HepG2 (cell line): ENCODE data around the gene P3H3. TPM values are rescaled to one million over a fixed set of nuclear protein-coding genes. Genes with fewer than 3 reads are reported as not detected.
A peak's percentile ranks its signal among the peaks of the same experiment; 100 is the strongest.

ENCODE experiments used
- ZFY ChIP-seq: sonication (generic); formaldehyde crosslinking; IDR thresholded peaks from 2 replicates; pipeline ENCODE4 v1.4.0; 2020; ENCODE audit warnings: missing genetic modification reagents
- polyA plus RNA-seq, 8 experiments: library from polyadenylated mRNA; depleted of rRNA in 3 of 8; stranded (reverse) in 7 of 8; unstranded in 1 of 8; fragments of >200 nt; fragmentation: Illumina TruSeq in 4 of 8; extraction: Trizol in 4 of 8; gene quantifications; 2 replicates each; pipeline versions ENCODE4 v1.2.1 to v1.2.3, GENCODE V29; 2011 to 2016; ENCODE audit warnings: low read depth in 4 of 8, missing spikeins in 1 of 8, mixed read lengths in 1 of 8; ENCODE audit not compliant: insufficient read depth in 1 of 8
- total RNA-seq, 5 experiments: library from RNA; depleted of rRNA; stranded (reverse); fragments of >200 nt; fragmentation: Illumina TruSeq; extraction: Trizol; gene quantifications; 2 replicates each; pipeline ENCODE4 v1.2.3, GENCODE V29; 2016; ENCODE audit warnings: low read depth in 1 of 5
- TF ChIP-seq, protein P1 (sequence below): IDR thresholded peaks from 2 replicates; pipeline ENCODE4 v1.6.1; 2012; ENCODE audit warnings: low read length, improper control_type of control experiment
- TF ChIP-seq, protein P2 (sequence below): sonication (generic); formaldehyde crosslinking; IDR thresholded peaks from 2 replicates; pipeline ENCODE4 v1.4.0; 2020; ENCODE audit warnings: missing genetic modification reagents
- TF ChIP-seq, protein P3 (sequence below): sonication (generic); formaldehyde crosslinking; IDR thresholded peaks from 2 replicates; pipeline ENCODE4 v1.5.1; 2020; ENCODE audit warnings: missing genetic modification reagents, mild to moderate bottlenecking, borderline replicate concordance
- TF ChIP-seq, protein P4 (sequence below): sonication (generic); IDR thresholded peaks from 2 replicates; pipeline ENCODE4 v1.6.1; 2016; ENCODE audit warnings: low read depth, borderline replicate concordance
- TF ChIP-seq, protein P5 (sequence below): sonication (generic); formaldehyde crosslinking; IDR thresholded peaks from 2 replicates; pipeline ENCODE4 v1.4.0; 2020; ENCODE audit warnings: missing genetic modification reagents, mild to moderate bottlenecking, borderline replicate concordance
- TF ChIP-seq, protein P6 (sequence below): sonication (generic); formaldehyde crosslinking; IDR thresholded peaks from 2 replicates; pipeline ENCODE4 v1.9.0; 2021; ENCODE audit warnings: missing genetic modification reagents, borderline replicate concordance
- TF ChIP-seq, protein P7 (sequence below): sonication (generic); formaldehyde crosslinking; IDR thresholded peaks from 2 replicates; pipeline ENCODE4 v1.8.0; 2022; ENCODE audit warnings: missing genetic modification reagents, mild to moderate bottlenecking, moderate library complexity, borderline replicate concordance

The P3H3 gene
- total and polyA plus RNA-seq, 2 of the 13 experiments (the other 11 are each of a cell fraction or from before 2014, with no cell fraction given) = 20.1 to 20.5 TPM

DNA sequence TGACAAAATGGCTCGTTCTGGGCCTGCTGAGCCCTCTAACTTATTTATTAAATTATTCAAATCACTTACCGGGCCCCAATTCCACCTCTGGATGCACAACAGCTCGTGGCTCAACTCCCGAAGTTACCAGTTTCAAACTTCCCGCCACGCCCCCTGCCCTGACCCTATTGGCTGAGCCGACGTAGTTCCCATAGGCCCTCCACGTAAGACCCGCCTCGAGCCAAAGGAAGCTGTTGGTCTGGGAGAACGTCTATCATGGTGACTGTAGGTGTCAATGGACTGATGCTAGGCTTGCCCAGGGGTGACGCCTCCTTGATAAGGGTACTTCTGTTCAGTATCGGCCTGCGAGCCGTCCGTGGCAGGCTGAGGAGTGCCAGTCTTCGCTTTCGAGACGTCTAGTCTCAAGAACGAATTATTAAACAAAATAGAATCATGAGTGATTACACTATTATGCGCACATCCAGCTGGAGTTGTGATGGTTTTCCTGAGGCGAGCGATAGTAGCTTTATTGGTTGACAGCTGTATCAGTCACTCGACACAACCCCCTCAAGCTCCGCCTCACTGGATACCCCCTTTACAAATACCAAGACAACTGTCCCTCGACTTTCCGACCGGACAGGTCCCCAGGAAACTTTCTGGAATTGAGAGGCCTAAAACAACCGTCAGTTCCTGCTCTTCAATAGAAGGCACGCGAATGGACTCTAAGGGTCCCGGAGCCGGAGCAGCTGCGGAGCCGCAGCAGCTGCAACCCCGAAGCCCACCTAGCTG, 23.1 kb downstream of the P3H3 start, which contains the start of gene CDCA3 (continued):
- TF ChIP-seq, protein P1, sequence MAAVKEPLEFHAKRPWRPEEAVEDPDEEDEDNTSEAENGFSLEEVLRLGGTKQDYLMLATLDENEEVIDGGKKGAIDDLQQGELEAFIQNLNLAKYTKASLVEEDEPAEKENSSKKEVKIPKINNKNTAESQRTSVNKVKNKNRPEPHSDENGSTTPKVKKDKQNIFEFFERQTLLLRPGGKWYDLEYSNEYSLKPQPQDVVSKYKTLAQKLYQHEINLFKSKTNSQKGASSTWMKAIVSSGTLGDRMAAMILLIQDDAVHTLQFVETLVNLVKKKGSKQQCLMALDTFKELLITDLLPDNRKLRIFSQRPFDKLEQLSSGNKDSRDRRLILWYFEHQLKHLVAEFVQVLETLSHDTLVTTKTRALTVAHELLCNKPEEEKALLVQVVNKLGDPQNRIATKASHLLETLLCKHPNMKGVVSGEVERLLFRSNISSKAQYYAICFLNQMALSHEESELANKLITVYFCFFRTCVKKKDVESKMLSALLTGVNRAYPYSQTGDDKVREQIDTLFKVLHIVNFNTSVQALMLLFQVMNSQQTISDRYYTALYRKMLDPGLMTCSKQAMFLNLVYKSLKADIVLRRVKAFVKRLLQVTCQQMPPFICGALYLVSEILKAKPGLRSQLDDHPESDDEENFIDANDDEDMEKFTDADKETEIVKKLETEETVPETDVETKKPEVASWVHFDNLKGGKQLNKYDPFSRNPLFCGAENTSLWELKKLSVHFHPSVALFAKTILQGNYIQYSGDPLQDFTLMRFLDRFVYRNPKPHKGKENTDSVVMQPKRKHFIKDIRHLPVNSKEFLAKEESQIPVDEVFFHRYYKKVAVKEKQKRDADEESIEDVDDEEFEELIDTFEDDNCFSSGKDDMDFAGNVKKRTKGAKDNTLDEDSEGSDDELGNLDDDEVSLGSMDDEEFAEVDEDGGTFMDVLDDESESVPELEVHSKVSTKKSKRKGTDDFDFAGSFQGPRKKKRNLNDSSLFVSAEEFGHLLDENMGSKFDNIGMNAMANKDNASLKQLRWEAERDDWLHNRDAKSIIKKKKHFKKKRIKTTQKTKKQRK = peak; percentile 14; the same call in 1 of the 2 replicates
- TF ChIP-seq, protein P2, sequence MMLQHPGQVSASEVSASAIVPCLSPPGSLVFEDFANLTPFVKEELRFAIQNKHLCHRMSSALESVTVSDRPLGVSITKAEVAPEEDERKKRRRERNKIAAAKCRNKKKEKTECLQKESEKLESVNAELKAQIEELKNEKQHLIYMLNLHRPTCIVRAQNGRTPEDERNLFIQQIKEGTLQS (CRISPR knock-in tag) = no peak
- TF ChIP-seq, protein P3, sequence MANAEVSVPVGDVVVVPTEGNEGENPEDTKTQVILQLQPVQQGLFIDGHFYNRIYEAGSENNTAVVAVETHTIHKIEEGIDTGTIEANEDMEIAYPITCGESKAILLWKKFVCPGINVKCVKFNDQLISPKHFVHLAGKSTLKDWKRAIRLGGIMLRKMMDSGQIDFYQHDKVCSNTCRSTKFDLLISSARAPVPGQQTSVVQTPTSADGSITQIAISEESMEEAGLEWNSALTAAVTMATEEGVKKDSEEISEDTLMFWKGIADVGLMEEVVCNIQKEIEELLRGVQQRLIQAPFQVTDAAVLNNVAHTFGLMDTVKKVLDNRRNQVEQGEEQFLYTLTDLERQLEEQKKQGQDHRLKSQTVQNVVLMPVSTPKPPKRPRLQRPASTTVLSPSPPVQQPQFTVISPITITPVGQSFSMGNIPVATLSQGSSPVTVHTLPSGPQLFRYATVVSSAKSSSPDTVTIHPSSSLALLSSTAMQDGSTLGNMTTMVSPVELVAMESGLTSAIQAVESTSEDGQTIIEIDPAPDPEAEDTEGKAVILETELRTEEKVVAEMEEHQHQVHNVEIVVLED (CRISPR knock-in tag) = no peak
- TF ChIP-seq ZFY (CRISPR knock-in tag) = no peak
- TF ChIP-seq, protein P4, sequence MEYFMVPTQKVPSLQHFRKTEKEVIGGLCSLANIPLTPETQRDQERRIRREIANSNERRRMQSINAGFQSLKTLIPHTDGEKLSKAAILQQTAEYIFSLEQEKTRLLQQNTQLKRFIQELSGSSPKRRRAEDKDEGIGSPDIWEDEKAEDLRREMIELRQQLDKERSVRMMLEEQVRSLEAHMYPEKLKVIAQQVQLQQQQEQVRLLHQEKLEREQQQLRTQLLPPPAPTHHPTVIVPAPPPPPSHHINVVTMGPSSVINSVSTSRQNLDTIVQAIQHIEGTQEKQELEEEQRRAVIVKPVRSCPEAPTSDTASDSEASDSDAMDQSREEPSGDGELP = peak; percentile 42; the same call in 1 of the 2 replicates
- TF ChIP-seq, protein P5, sequence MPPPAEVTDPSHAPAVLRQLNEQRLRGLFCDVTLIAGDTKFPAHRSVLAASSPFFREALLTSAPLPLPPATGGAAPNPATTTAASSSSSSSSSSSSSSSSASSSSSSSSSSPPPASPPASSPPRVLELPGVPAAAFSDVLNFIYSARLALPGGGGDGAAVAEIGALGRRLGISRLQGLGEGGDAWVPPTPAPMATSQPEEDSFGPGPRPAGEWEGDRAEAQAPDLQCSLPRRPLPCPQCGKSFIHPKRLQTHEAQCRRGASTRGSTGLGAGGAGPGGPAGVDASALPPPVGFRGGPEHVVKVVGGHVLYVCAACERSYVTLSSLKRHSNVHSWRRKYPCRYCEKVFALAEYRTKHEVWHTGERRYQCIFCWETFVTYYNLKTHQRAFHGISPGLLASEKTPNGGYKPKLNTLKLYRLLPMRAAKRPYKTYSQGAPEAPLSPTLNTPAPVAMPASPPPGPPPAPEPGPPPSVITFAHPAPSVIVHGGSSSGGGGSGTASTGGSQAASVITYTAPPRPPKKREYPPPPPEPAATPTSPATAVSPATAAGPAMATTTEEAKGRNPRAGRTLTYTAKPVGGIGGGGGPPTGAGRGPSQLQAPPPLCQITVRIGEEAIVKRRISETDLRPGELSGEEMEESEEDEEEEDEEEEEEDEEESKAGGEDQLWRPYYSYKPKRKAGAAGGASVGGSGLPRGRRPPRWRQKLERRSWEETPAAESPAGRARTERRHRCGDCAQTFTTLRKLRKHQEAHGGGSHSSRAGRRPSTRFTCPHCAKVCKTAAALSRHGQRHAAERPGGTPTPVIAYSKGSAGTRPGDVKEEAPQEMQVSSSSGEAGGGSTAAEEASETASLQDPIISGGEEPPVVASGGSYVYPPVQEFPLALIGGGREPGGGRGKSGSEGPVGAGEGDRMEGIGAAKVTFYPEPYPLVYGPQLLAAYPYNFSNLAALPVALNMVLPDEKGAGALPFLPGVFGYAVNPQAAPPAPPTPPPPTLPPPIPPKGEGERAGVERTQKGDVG (CRISPR knock-in tag) = no peak
- TF ChIP-seq, protein P6, sequence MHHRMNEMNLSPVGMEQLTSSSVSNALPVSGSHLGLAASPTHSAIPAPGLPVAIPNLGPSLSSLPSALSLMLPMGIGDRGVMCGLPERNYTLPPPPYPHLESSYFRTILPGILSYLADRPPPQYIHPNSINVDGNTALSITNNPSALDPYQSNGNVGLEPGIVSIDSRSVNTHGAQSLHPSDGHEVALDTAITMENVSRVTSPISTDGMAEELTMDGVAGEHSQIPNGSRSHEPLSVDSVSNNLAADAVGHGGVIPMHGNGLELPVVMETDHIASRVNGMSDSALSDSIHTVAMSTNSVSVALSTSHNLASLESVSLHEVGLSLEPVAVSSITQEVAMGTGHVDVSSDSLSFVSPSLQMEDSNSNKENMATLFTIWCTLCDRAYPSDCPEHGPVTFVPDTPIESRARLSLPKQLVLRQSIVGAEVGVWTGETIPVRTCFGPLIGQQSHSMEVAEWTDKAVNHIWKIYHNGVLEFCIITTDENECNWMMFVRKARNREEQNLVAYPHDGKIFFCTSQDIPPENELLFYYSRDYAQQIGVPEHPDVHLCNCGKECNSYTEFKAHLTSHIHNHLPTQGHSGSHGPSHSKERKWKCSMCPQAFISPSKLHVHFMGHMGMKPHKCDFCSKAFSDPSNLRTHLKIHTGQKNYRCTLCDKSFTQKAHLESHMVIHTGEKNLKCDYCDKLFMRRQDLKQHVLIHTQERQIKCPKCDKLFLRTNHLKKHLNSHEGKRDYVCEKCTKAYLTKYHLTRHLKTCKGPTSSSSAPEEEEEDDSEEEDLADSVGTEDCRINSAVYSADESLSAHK (CRISPR knock-in tag) = no peak
- TF ChIP-seq, protein P7, sequence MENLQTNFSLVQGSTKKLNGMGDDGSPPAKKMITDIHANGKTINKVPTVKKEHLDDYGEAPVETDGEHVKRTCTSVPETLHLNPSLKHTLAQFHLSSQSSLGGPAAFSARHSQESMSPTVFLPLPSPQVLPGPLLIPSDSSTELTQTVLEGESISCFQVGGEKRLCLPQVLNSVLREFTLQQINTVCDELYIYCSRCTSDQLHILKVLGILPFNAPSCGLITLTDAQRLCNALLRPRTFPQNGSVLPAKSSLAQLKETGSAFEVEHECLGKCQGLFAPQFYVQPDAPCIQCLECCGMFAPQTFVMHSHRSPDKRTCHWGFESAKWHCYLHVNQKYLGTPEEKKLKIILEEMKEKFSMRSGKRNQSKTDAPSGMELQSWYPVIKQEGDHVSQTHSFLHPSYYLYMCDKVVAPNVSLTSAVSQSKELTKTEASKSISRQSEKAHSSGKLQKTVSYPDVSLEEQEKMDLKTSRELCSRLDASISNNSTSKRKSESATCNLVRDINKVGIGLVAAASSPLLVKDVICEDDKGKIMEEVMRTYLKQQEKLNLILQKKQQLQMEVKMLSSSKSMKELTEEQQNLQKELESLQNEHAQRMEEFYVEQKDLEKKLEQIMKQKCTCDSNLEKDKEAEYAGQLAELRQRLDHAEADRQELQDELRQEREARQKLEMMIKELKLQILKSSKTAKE (CRISPR knock-in tag) = no peak
